Vagina (tissue), 2 donors: ENCODE data around the gene DDA1.

Source experiments
- CTCF ChIP-seq, 3 experiments: fragments of 450-650 bp in 2 of 3; fragments of 200-600 bp in 1 of 3; sonication (generic) in 1 of 3; IDR thresholded peaks; one replicate each; pipeline ENCODE4 v1.5.1; 2017 to 2019; ENCODE audit warnings: antibody characterized with exemption in 3 of 3, mild to moderate bottlenecking in 2 of 3, moderate library complexity in 2 of 3
- POLR2AphosphoS5 ChIP-seq, 2 donors: sonication (generic); formaldehyde crosslinking; IDR thresholded peaks; one replicate each; pipeline ENCODE4 v1.9.0; 2017; ENCODE audit warnings: antibody characterized with exemption in 2 of 2, mild to moderate bottlenecking in 2 of 2, low read depth in 1 of 2; ENCODE audit not compliant: insufficient read depth in 1 of 2

GRCh38 chr19:17323964-17324332 is 14.6 kb downstream of the DDA1 start:
- TF ChIP-seq POLR2AphosphoS5 (IDR thresholded peaks at IDR 0.05; ENCODE audit: insufficient read depth in 1 of 2, low read depth in 1 of 2) (no peak), CTCF (IDR thresholded peaks at IDR 0.05) (no peak)
